ENCODE results near the gene TPBGL. TPM values are rescaled to one million over a fixed set of nuclear protein-coding genes. Genes with fewer than 3 reads are reported as not detected.
A peak's percentile ranks its signal among the peaks of the same experiment; 100 is the strongest.

The TPBGL gene
- total RNA-seq, 1 donor from 2014 or later = not detected

GRCh38 chr11:75280770-75281468, 40.3 kb downstream of the TPBGL start:
- peak; percentile 25 for DNase-seq
- ATAC-seq = peak; percentile 12
- intact Hi-C loops (cut with micrococcal nuclease) = loop anchor here (5.0 kb wide), 1 partner anchor 101 kb away; no protein-coding TSS in a partner anchor

- DNase-seq = peak; percentile 5
- ATAC-seq = no peak
- intact Hi-C loops (cut with micrococcal nuclease) = loop anchor here (5.0 kb wide), 1 partner anchor 101 kb away; no protein-coding TSS in a partner anchor
These were observed 41.0 kb downstream of the TPBGL start for GRCh38 chr11:75281469-75282095.

GRCh38 chr11:75283391-75283931, 42.9 kb downstream of the TPBGL start:
- intact Hi-C loops (cut with micrococcal nuclease) = loop anchor here (5.0 kb wide), 1 partner anchor 99 kb away; no protein-coding TSS in a partner anchor
- DNase-seq (peak; percentile 14), ATAC-seq (no peak)

GRCh38 chr11:75285776-75286360, 45.3 kb downstream of the TPBGL start:
- DNase-seq = peak; percentile 15
- intact Hi-C loops (cut with micrococcal nuclease) = no loop called here

GRCh38 chr11:75286826-75287465, 46.4 kb downstream of the TPBGL start:
- DNase-seq = peak; percentile 28
- intact Hi-C loops (cut with micrococcal nuclease) = no loop called here
- no peak for ATAC-seq

More at GRCh38 chr11:75285776-75286360, 45.3 kb downstream of the TPBGL start:
- no peak for ATAC-seq

- DNase-seq = peak; percentile 18
- intact Hi-C loops (cut with micrococcal nuclease) = no loop called here
- no peak for ATAC-seq
These were observed 47.0 kb downstream of the TPBGL start for GRCh38 chr11:75287579-75287978.

GRCh38 chr11:75289511-75289760, 48.9 kb downstream of the TPBGL start:
- ATAC-seq = no peak
- DNase-seq = peak; percentile 13
- intact Hi-C loops (cut with micrococcal nuclease) = no loop called here

GRCh38 chr11:75289919-75290318, 49.3 kb downstream of the TPBGL start:
- DNase-seq = peak; percentile 3
- no peak for ATAC-seq
- intact Hi-C loops (cut with micrococcal nuclease) = no loop called here

GRCh38 chr11:75291741-75292140, 51.2 kb downstream of the TPBGL start:
- ATAC-seq (no peak), DNase-seq (peak; percentile 19)
- intact Hi-C loops (cut with micrococcal nuclease) = no loop called here

GRCh38 chr11:75292943-75293342, 52.4 kb downstream of the TPBGL start:
- intact Hi-C loops (cut with micrococcal nuclease) = no loop called here
- DNase-seq = peak; percentile 13
- ATAC-seq = no peak

Other genes with a start within 250 kb of the TPBGL start
- gene OR2AT4, start 143.9 kb upstream of the TPBGL start, total RNA-seq = not detected
- gene SLCO2B1, start 89.7 kb upstream of the TPBGL start, total RNA-seq = 30.1 TPM
- 26.5 TPM for gene ARRB1, start 110.9 kb downstream of the TPBGL start, total RNA-seq
- gene RPS3, start 158.7 kb downstream of the TPBGL start, total RNA-seq = 874 TPM
- gene KLHL35, start 192.4 kb downstream of the TPBGL start, total RNA-seq = 0.89 TPM

Measured in left ventricle myocardium superior (tissue), 1 donor.